HCT116 (cell line): ENCODE measurements around the gene PRKCZ. TPM values are rescaled to one million over a fixed set of nuclear protein-coding genes. Genes with fewer than 3 reads are reported as not detected.

Source experiments
- ATAC-seq: fragments of 200-7000 bp; cut with Tn5 transposase; 2 replicates; pipeline ENCODE4 v1.9.1; 2020; ENCODE audit warnings: mild to moderate bottlenecking, moderate library complexity
- BruUV-seq: library from RNA; stranded (reverse); fragments of 400-500 nt; replicated peaks from 2 replicates; lab custom pipeline; 2021; lab: Mats Ljungman, UMichigan
- CTCF ChIA-PET: fragments of 300-600 bp; sonication (Branson Sonifier 250); formaldehyde crosslinking; loops from one replicate; lab custom pipeline; 2021; ENCODE audit warnings: antibody characterized with exemption; lab: Charles Lee
- POLR2A ChIA-PET: fragments of 300-600, 350-600 bp; sonication (Branson Sonifier 250); formaldehyde crosslinking; loops from one replicate; lab custom pipeline; 2021; ENCODE audit warnings: antibody characterized with exemption; lab: Charles Lee
- RAD21 ChIA-PET, 2 experiments: fragments of 300-600 bp; sonication (Branson Sonifier 250); formaldehyde crosslinking; loops; one replicate each; lab custom pipeline; 2023; ENCODE audit warnings: low total read pairs in 2 of 2; ENCODE audit not compliant: uncharacterized antibody in 2 of 2, unreplicated experiment in 2 of 2, low non-redundant PET in 1 of 2; lab: Charles Lee
- DNase-seq: peaks from one replicate; pipeline ENCODE4 v3.0.0-alpha.2; 2010; ENCODE audit warnings: low read depth, low spot score
- H2AFZ ChIP-seq: fragments of 200-600 bp; shearing (Covaris generic), sonication (generic); 2 replicates; pipeline ENCODE4 v1.6.1; 2017; ENCODE audit warnings: low read depth, mixed run types, mixed read lengths, antibody characterized with exemption, low read length; ENCODE audit not compliant: poor library complexity, severe bottlenecking
- H3K27ac ChIP-seq: 2 replicates; pipeline ENCODE4 v1.5.1; 2012; ENCODE audit warnings: low read depth, low read length
- H3K27me3 ChIP-seq: fragments of 200-600 bp; sonication (generic); 2 replicates; pipeline ENCODE4 v1.6.1; 2016; ENCODE audit warnings: mixed run types, low read length, mixed read lengths; ENCODE audit not compliant: insufficient read depth
- H3K36me3 ChIP-seq, 2 experiments: fragments of 200-500 bp in 1 of 2; fragments of 200-600 bp in 1 of 2; sonication (Bioruptor generic) in 1 of 2; sonication (generic) in 1 of 2; 2 replicates each; pipeline versions ENCODE4 v1.5.1 to v1.6.1; 2014 to 2016; ENCODE audit warnings: low read length in 2 of 2, inconsistent platforms in 1 of 2, mixed read lengths in 1 of 2, mixed run types in 1 of 2; ENCODE audit not compliant: insufficient read depth in 2 of 2, control insufficient read depth in 1 of 2
- H3K4me1 ChIP-seq, 2 experiments: fragments of 200-600 bp in 1 of 2; sonication (generic) in 1 of 2; 2 replicates each; pipeline versions ENCODE4 v1.5.1 to v1.6.1; 2012 to 2017; ENCODE audit warnings: low read length in 2 of 2, inconsistent platforms in 1 of 2, mild to moderate bottlenecking in 1 of 2, mixed read lengths in 1 of 2, mixed run types in 1 of 2, moderate library complexity in 1 of 2; ENCODE audit not compliant: insufficient read depth in 2 of 2, control insufficient read depth in 1 of 2
- H3K4me2 ChIP-seq: fragments of 200-600 bp; sonication (generic); 2 replicates; pipeline ENCODE4 v1.6.1; 2017; ENCODE audit warnings: mixed run types, low read length, mixed read lengths
- H3K4me3 ChIP-seq, 2 experiments: fragments of 200-600 bp in 1 of 2; sonication (generic) in 1 of 2; replicated peaks in 1 of 2; 2 replicates each; pipeline ENCODE4 v1.5.1; 2011 to 2016; ENCODE audit warnings: low read length in 2 of 2, control low read depth in 1 of 2, low read depth in 1 of 2, mild to moderate bottlenecking in 1 of 2, mixed read lengths in 1 of 2, mixed run types in 1 of 2
- H3K79me2 ChIP-seq: fragments of 200-600 bp; sonication (generic); 2 replicates; pipeline ENCODE4 v1.6.1; 2017; ENCODE audit warnings: mild to moderate bottlenecking, mixed run types, low read length, moderate library complexity, mixed read lengths; ENCODE audit not compliant: insufficient read depth
- H3K9ac ChIP-seq: fragments of 200-600 bp; sonication (generic); 2 replicates; pipeline ENCODE4 v1.6.1; 2016; ENCODE audit warnings: low read length, mixed read lengths
- H3K9me2 ChIP-seq: fragments of 200-600 bp; sonication (generic), shearing (Covaris generic); 2 replicates; pipeline ENCODE4 v1.6.1; 2017; ENCODE audit warnings: mixed run types, mild to moderate bottlenecking, moderate library complexity; ENCODE audit not compliant: insufficient read depth
- H3K9me3 ChIP-seq, 2 experiments: fragments of 200-500 bp in 1 of 2; fragments of 200-600 bp in 1 of 2; sonication (Bioruptor generic) in 1 of 2; sonication (generic) in 1 of 2; 2 replicates each; pipeline ENCODE4 v1.6.1; 2014 to 2017; ENCODE audit warnings: low read length in 2 of 2, mixed read lengths in 2 of 2, inconsistent platforms in 1 of 2, low read depth in 1 of 2, mild to moderate bottlenecking in 1 of 2, mixed run types in 1 of 2, moderate library complexity in 1 of 2; ENCODE audit not compliant: control insufficient read depth in 1 of 2, insufficient read depth in 1 of 2
- H4K20me1 ChIP-seq: fragments of 200-600 bp; sonication (generic), shearing (Covaris generic); 2 replicates; pipeline ENCODE4 v1.6.1; 2017; ENCODE audit warnings: mixed run types, mild to moderate bottlenecking, moderate library complexity; ENCODE audit not compliant: insufficient read depth
- CEBPB ChIP-seq: IDR thresholded peaks from 2 replicates; pipeline ENCODE4 v1.6.1; 2012; ENCODE audit warnings: low read depth
- EGR1 ChIP-seq: IDR thresholded peaks from 2 replicates; pipeline ENCODE4 v1.6.1; 2012; ENCODE audit warnings: low read depth
- ELF1 ChIP-seq: IDR thresholded peaks from 2 replicates; pipeline ENCODE4 v1.6.1; 2012; ENCODE audit warnings: low read depth, borderline replicate concordance
- FOSL1 ChIP-seq: IDR thresholded peaks from 2 replicates; pipeline ENCODE4 v1.6.1; 2012; ENCODE audit warnings: low read depth
- JUND ChIP-seq: IDR thresholded peaks from 2 replicates; pipeline ENCODE4 v1.6.1; 2012
- MAX ChIP-seq: IDR thresholded peaks from 2 replicates; pipeline ENCODE4 v1.6.1; 2012
- POLR2A ChIP-seq: IDR thresholded peaks from 2 replicates; pipeline ENCODE4 v1.7.0; 2011; ENCODE audit warnings: borderline replicate concordance; ENCODE audit not compliant: insufficient read depth, insufficient read length; ENCODE audit errors: extremely low read depth
- POLR2AphosphoS5 ChIP-seq: IDR thresholded peaks from 2 replicates; pipeline ENCODE4 v1.6.1; 2011; ENCODE audit warnings: mild to moderate bottlenecking, low read depth, low read length, moderate library complexity
- RAD21 ChIP-seq: IDR thresholded peaks from 2 replicates; pipeline ENCODE4 v1.6.1; 2012; ENCODE audit warnings: low read depth, mild to moderate bottlenecking
- REST ChIP-seq: IDR thresholded peaks from 2 replicates; pipeline ENCODE4 v1.6.1; 2012; ENCODE audit warnings: low read depth
- SIN3A ChIP-seq: IDR thresholded peaks from 2 replicates; pipeline ENCODE4 v1.6.1; 2012; ENCODE audit warnings: low read depth
- SRF ChIP-seq: IDR thresholded peaks from 2 replicates; pipeline ENCODE4 v1.6.1; 2012; ENCODE audit warnings: low read depth
- YY1 ChIP-seq: IDR thresholded peaks from 2 replicates; pipeline ENCODE4 v1.6.1; 2011; ENCODE audit warnings: low read length, low read depth, moderate library complexity, mild to moderate bottlenecking; ENCODE audit not compliant: insufficient replicate concordance; ENCODE audit errors: extremely low read depth
- ZBTB33 ChIP-seq: IDR thresholded peaks from 2 replicates; pipeline ENCODE4 v1.6.1; 2011; ENCODE audit warnings: mild to moderate bottlenecking, low read length, moderate library complexity; ENCODE audit not compliant: insufficient replicate concordance; ENCODE audit errors: extremely low read depth
- intact Hi-C: fragments of 100-400 bp; cut with micrococcal nuclease; formaldehyde crosslinking; loops from 2 replicates; pipeline ENCODE4 v1.10.0; 2022
- total RNA-seq: library from RNA; stranded (reverse); gene quantifications from one replicate; pipeline ENCODE4 v1.2.1, GENCODE V29; 2021; ENCODE audit not compliant: unreplicated experiment

The PRKCZ gene
- total RNA-seq, 1 experiment from 2014 or later: 46.8 TPM

DNA sequence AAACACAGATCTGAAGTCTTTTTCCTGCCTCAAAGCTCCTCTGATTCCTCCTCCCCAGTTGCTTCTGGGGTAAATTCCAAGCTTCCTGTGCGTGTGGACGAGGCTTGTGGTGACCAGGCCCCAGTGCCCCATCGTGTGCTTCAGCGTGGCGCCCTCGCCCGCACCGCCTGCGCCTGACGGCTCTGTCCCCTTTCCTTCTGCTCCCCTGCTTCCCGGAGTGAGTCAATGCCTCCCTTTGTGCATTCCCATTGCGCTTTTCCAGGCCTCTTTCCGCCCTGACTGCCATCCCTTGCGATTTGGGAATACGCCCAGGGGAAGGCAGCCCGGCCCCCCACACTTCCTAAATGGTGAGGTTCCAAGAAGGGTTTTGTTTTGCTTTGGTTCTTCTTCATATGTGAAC, 108.1 kb downstream of the PRKCZ start:
- no peaks in the 10 kb centered on the region for H3K79me2 ChIP-seq
- peaks cover 0 to 4% of the 10 kb centered on the region in 2 experiments; a peak in 1 of 4 replicates for H3K9me3 ChIP-seq
- no peaks in the 10 kb centered on the region for H3K27me3 ChIP-seq
- no peaks in the 10 kb centered on the region for H3K9me2 ChIP-seq
- no peaks in the 10 kb centered on the region for H4K20me1 ChIP-seq
- ChIA-PET POLR2A (no interaction called here), RAD21 (no interaction called here), CTCF (no interaction called here)
- no TSS peak for BruUV-seq
- intact Hi-C loops: no loop called here
- H3K27ac ChIP-seq: no peak overlapping the region
- H3K4me3 ChIP-seq: no peak overlapping the region
- TF ChIP-seq SIN3A: no peak
- TF ChIP-seq RAD21: no peak
- TF ChIP-seq YY1: no peak
- no peak for TF ChIP-seq JUND
- TF ChIP-seq POLR2AphosphoS5: no peak
- TF ChIP-seq MAX: no peak
- no peak for TF ChIP-seq ELF1
- no peak for TF ChIP-seq ZBTB33
- TF ChIP-seq FOSL1: no peak
- TF ChIP-seq REST: no peak
- no peak for TF ChIP-seq SRF
- TF ChIP-seq POLR2A: no peak
- TF ChIP-seq EGR1: no peak
- no peak for TF ChIP-seq CEBPB
- ATAC-seq: no peak
- no peaks in the 10 kb centered on the region for H3K4me1 ChIP-seq
- no peak overlapping the region for H3K9ac ChIP-seq
- H2AFZ ChIP-seq: no peak overlapping the region
- DNase-seq: no peak
- peaks cover 2 to 6% of the 10 kb centered on the region in 2 experiments; a peak in 2 of 4 replicates for H3K36me3 ChIP-seq
- no peak overlapping the region for H3K4me2 ChIP-seq
